Left kidney (tissue), 2 donors: ENCODE data around the gene COL5A1. TPM values are rescaled to one million over a fixed set of nuclear protein-coding genes. Genes with fewer than 3 reads are reported as not detected.
A peak's percentile ranks its signal among the peaks of the same experiment; 100 is the strongest.

Experiments
- DNase-seq: peaks from one replicate; pipeline ENCODE4 v3.0.0-alpha.2; 2013
- polyA plus RNA-seq: library from polyadenylated mRNA; unstranded; fragments of 120-200 nt; gene quantifications from one replicate; pipeline ENCODE4 v1.2.1, GENCODE V29; 2013; ENCODE audit not compliant: insufficient read length

The COL5A1 gene
- polyA plus RNA-seq, 1 donor = 77.3 TPM

GRCh38 chr9:134725605-134725940, 84.0 kb downstream of the COL5A1 start:
- DNase-seq = no peak

GRCh38 chr9:134726026-134726721, 84.6 kb downstream of the COL5A1 start:
- DNase-seq = no peak

- DNase-seq = no peak
Observed at GRCh38 chr9:134726722-134727034, 85.1 kb downstream of the COL5A1 start.

- no peak for DNase-seq
Observed at GRCh38 chr9:134728021-134728795, 86.6 kb downstream of the COL5A1 start.

- DNase-seq = no peak
Observed at GRCh38 chr9:134728801-134729495, 87.3 kb downstream of the COL5A1 start.

- DNase-seq = no peak
Observed at GRCh38 chr9:134730011-134730760, 88.6 kb downstream of the COL5A1 start.

- no peak for DNase-seq
Observed at GRCh38 chr9:134730761-134731496, 89.3 kb downstream of the COL5A1 start.

GRCh38 chr9:134731497-134732391, 90.1 kb downstream of the COL5A1 start:
- no peak for DNase-seq

- DNase-seq = no peak
Observed at GRCh38 chr9:134732392-134733110, 90.9 kb downstream of the COL5A1 start.

- DNase-seq = no peak
Observed at GRCh38 chr9:134733480-134734232, 92.1 kb downstream of the COL5A1 start.

GRCh38 chr9:134734270-134734669, 92.7 kb downstream of the COL5A1 start:
- peak; percentile 22 for DNase-seq

GRCh38 chr9:134735441-134736175, 94.0 kb downstream of the COL5A1 start:
- DNase-seq = no peak

GRCh38 chr9:134736791-134737497, 95.3 kb downstream of the COL5A1 start:
- no peak for DNase-seq

- no peak for DNase-seq
Observed at GRCh38 chr9:134737842-134738580, 96.4 kb downstream of the COL5A1 start.

- DNase-seq = peak; percentile 52
Observed at GRCh38 chr9:134738869-134739659, 97.5 kb downstream of the COL5A1 start.

- no peak for DNase-seq
Observed at GRCh38 chr9:134739660-134739968, 98.0 kb downstream of the COL5A1 start.
